Astrocyte (in vitro differentiated cells and primary cell): ENCODE data around the gene CAVIN3. TPM values are rescaled to one million over a fixed set of nuclear protein-coding genes. Genes with fewer than 3 reads are reported as not detected.

Experiments used
- DNase-seq: peaks from one replicate; pipeline ENCODE4 v3.0.0-alpha.2; 2010; ENCODE audit warnings: low read depth
- FAIRE-seq: peaks from 2 replicates; lab custom pipeline; 2011; peaks lifted over from hg19 to GRCh38; lab: Jason Lieb, UNC
- H2AFZ ChIP-seq: 2 replicates; pipeline ENCODE4 v1.6.0; 2012; ENCODE audit warnings: low read depth, low read length, inconsistent platforms
- H3K27ac ChIP-seq: 2 replicates; pipeline ENCODE4 v1.5.1; 2011; ENCODE audit warnings: low read depth, low read length, inconsistent platforms
- H3K27me3 ChIP-seq: 2 replicates; pipeline ENCODE4 v1.6.0; 2011; ENCODE audit warnings: low read length, inconsistent platforms; ENCODE audit not compliant: insufficient read depth
- H3K36me3 ChIP-seq: 2 replicates; pipeline ENCODE4 v1.5.1; 2011; ENCODE audit warnings: low read length, inconsistent platforms; ENCODE audit not compliant: insufficient read depth
- H3K4me1 ChIP-seq: 2 replicates; pipeline ENCODE4 v1.5.1; 2011; ENCODE audit warnings: low read length, inconsistent platforms; ENCODE audit not compliant: insufficient read depth
- H3K4me2 ChIP-seq: 2 replicates; pipeline ENCODE4 v1.6.0; 2012; ENCODE audit warnings: low read length, inconsistent platforms
- H3K4me3 ChIP-seq: 2 replicates; pipeline ENCODE4 v1.5.1; 2011; ENCODE audit warnings: low read depth, mild to moderate bottlenecking, low read length, inconsistent platforms; ENCODE audit not compliant: insufficient read depth
- H3K79me2 ChIP-seq: 2 replicates; pipeline ENCODE4 v1.6.0; 2012; ENCODE audit warnings: mild to moderate bottlenecking, low read length, inconsistent platforms; ENCODE audit not compliant: insufficient read depth
- H3K9ac ChIP-seq: 2 replicates; pipeline ENCODE4 v1.6.0; 2012; ENCODE audit warnings: mild to moderate bottlenecking, low read length, inconsistent platforms
- H3K9me3 ChIP-seq: 2 replicates; pipeline ENCODE4 v1.5.1; 2012; ENCODE audit warnings: low read depth, mild to moderate bottlenecking, low read length, inconsistent platforms; ENCODE audit not compliant: insufficient read depth
- H4K20me1 ChIP-seq: 2 replicates; pipeline ENCODE4 v1.6.0; 2012; ENCODE audit warnings: low read length, inconsistent platforms; ENCODE audit not compliant: insufficient read depth
- H3K27ac Mint-ChIP-seq: one replicate; pipeline ENCODE4 v1.8.0; 2021; ENCODE audit warnings: mild to moderate bottlenecking, mixed read lengths; ENCODE audit not compliant: unreplicated experiment
- H3K27me3 Mint-ChIP-seq: one replicate; pipeline ENCODE4 v1.8.0; 2021; ENCODE audit warnings: low read depth, mixed read lengths; ENCODE audit not compliant: unreplicated experiment
- H3K36me3 Mint-ChIP-seq: one replicate; pipeline ENCODE4 v1.8.0; 2021; ENCODE audit warnings: low read depth, mixed read lengths; ENCODE audit not compliant: unreplicated experiment
- H3K4me1 Mint-ChIP-seq: one replicate; pipeline ENCODE4 v1.8.0; 2021; ENCODE audit warnings: low read depth, mixed read lengths; ENCODE audit not compliant: unreplicated experiment
- H3K4me3 Mint-ChIP-seq: one replicate; pipeline ENCODE4 v1.8.0; 2021; ENCODE audit warnings: mild to moderate bottlenecking, moderate library complexity, mixed read lengths; ENCODE audit not compliant: unreplicated experiment
- H3K9me3 Mint-ChIP-seq: one replicate; pipeline ENCODE4 v1.8.0; 2021; ENCODE audit warnings: mild to moderate bottlenecking, mixed read lengths; ENCODE audit not compliant: unreplicated experiment
- EZH2 ChIP-seq: IDR thresholded peaks from 2 replicates; pipeline ENCODE4 v1.6.1; 2012; ENCODE audit warnings: mild to moderate bottlenecking, low read length, inconsistent platforms; ENCODE audit not compliant: insufficient read depth
- total RNA-seq: library from RNA; stranded (reverse); gene quantifications from 2 replicates; pipeline ENCODE4 v1.2.1, GENCODE V29; 2021
- TF ChIP-seq, protein P1 (sequence below): IDR thresholded peaks from 2 replicates; pipeline ENCODE4 v1.5.1; 2011; ENCODE audit warnings: low read depth, mild to moderate bottlenecking, inconsistent platforms, low read length, moderate library complexity; ENCODE audit not compliant: insufficient read depth

CAVIN3 gene
- total RNA-seq, 1 donor from 2014 or later = 57.3 TPM

DNA sequence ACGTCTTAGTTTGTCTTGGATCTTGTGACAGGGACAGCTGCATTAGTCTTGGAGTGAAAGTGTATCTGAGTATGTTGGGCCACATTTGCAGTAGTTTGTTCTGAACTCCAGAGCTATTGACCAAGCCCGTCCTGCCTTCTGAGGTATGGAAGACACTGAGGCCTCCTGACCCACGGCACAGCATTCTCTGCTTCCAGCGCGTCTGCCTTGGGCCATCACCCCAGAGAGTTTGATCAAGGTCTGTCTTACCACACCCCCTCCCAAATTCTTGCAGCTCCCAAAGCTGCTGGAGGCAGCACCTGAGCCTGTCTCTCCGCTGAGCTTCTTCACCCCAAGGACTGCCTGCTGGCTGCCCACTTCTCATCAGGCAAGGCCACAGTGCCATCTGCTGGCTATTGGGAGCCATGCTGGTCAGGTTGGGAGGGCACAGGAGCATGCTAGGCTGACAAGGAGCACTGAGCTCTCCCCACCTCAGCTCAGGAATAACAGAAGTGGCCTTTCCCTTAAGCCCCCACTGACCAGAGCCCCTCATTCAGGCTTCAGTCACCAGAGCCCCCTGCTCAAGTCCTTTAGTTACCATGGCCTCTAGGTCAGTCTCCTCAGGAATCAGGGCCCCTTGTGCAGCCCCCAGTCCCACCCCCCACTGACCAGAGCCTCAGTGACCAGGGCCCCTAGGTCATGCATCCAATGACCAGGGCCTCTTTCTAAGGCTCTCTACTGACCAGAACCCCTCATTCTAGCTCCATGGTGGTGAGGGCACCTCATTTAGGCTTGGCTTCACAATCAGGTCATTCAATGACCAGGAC is 42.8 kb upstream of the CAVIN3 start:
- no peaks in the 10 kb centered on the region for H3K9me3 ChIP-seq
- H3K9ac ChIP-seq = no peak overlapping the region
- H4K20me1 ChIP-seq = no peaks in the 10 kb centered on the region
- Mint-ChIP-seq H3K27me3 (no peaks in the 10 kb centered on the region), H3K4me1 (peaks cover 9% of the 10 kb centered on the region), H3K9me3 (no peaks in the 10 kb centered on the region), H3K4me3 (no peak overlapping the region), H3K36me3 (no peaks in the 10 kb centered on the region), H3K27ac (no peak overlapping the region)
- H2AFZ ChIP-seq = no peak overlapping the region
- H3K4me2 ChIP-seq = no peak overlapping the region
- FAIRE-seq = peak; percentile 73
- no peaks in the 10 kb centered on the region for H3K36me3 ChIP-seq
- no peak overlapping the region for H3K27ac ChIP-seq
- peak; percentile 48 for DNase-seq
- no peak for TF ChIP-seq EZH2
- TF ChIP-seq, protein P1, sequence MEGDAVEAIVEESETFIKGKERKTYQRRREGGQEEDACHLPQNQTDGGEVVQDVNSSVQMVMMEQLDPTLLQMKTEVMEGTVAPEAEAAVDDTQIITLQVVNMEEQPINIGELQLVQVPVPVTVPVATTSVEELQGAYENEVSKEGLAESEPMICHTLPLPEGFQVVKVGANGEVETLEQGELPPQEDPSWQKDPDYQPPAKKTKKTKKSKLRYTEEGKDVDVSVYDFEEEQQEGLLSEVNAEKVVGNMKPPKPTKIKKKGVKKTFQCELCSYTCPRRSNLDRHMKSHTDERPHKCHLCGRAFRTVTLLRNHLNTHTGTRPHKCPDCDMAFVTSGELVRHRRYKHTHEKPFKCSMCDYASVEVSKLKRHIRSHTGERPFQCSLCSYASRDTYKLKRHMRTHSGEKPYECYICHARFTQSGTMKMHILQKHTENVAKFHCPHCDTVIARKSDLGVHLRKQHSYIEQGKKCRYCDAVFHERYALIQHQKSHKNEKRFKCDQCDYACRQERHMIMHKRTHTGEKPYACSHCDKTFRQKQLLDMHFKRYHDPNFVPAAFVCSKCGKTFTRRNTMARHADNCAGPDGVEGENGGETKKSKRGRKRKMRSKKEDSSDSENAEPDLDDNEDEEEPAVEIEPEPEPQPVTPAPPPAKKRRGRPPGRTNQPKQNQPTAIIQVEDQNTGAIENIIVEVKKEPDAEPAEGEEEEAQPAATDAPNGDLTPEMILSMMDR = peak; percentile 88
- peaks cover 2% of the 10 kb centered on the region for H3K27me3 ChIP-seq
- no peaks in the 10 kb centered on the region for H3K79me2 ChIP-seq
- H3K4me3 ChIP-seq = no peak overlapping the region
- no peaks in the 10 kb centered on the region for H3K4me1 ChIP-seq

DNA sequence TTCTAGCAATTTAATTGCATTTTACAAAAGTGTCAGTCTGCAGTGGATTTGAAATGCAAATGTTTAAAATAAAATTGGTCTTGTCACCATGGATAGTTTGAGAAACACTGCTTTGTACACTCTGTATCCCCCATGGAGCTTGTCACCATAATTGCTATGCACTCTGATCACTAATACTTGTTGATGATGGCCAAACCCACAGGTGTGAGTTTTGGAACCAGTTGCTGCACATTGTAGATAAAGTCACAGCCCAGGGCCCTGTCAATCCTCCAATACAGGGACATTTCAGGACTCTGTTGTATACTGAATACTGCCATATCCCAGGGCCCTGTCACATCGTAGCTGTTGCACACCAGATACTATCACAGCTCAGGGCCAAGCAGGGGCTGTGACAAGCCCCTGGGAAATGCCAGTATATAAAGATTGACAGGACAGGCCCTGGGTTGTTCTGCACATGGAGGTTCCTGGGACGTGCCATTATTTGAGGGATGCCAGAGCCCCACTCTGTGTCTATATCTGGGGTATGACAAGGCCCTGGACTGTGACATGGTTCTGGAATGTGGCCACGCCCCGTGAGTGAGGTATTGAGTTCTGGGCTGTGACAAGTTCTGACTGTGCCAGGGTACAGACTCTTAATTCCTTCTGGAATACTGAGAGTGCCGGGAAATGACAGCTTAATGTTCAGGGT is 42.0 kb upstream of the CAVIN3 start:
- Mint-ChIP-seq H3K36me3 (no peaks in the 10 kb centered on the region), H3K4me1 (peaks cover 17% of the 10 kb centered on the region), H3K4me3 (no peak overlapping the region), H3K9me3 (no peaks in the 10 kb centered on the region), H3K27me3 (no peaks in the 10 kb centered on the region), H3K27ac (no peak overlapping the region)
- Histone ChIP-seq H3K36me3 (no peaks in the 10 kb centered on the region), H3K9me3 (no peaks in the 10 kb centered on the region), H2AFZ (no peak overlapping the region), H4K20me1 (no peaks in the 10 kb centered on the region), H3K27ac (no peak overlapping the region), H3K4me3 (no peak overlapping the region), H3K9ac (no peak overlapping the region), H3K79me2 (no peaks in the 10 kb centered on the region), H3K4me1 (peaks cover 7% of the 10 kb centered on the region), H3K4me2 (no peak overlapping the region), H3K27me3 (peaks cover 2% of the 10 kb centered on the region)
- TF ChIP-seq, protein P1 = no peak
- TF ChIP-seq EZH2 = no peak
- no peak for FAIRE-seq
- DNase-seq = no peak
